Ectodermal cell (in vitro differentiated cells): ENCODE data around the gene KRTAP10-5.
"Not testable (repeated sequence)": the region's sequence is repeated elsewhere in the genome, so short reads cannot be mapped to it uniquely, and the experiment has no call there.

ENCODE experiments used
- H3K27ac ChIP-seq: 2 replicates; pipeline ENCODE4 v1.7.0; 2013; ENCODE audit warnings: mild to moderate bottlenecking, low read depth, low read length; ENCODE audit not compliant: insufficient read depth, poor library complexity, severe bottlenecking
- H3K27me3 ChIP-seq: 2 replicates; pipeline ENCODE4 v1.7.0; 2013; ENCODE audit warnings: mild to moderate bottlenecking, low read length; ENCODE audit not compliant: insufficient read depth, control insufficient read depth, poor library complexity, severe bottlenecking
- H3K36me3 ChIP-seq: one replicate; pipeline ENCODE4 v1.7.0; 2013; ENCODE audit warnings: low read length; ENCODE audit not compliant: control insufficient read depth, insufficient read depth
- H3K4me1 ChIP-seq: one replicate; pipeline ENCODE4 v1.7.0; 2013; ENCODE audit warnings: low read length; ENCODE audit not compliant: control insufficient read depth, insufficient read depth
- H3K4me3 ChIP-seq: 2 replicates; pipeline ENCODE4 v1.7.0; 2013; ENCODE audit warnings: low read depth, low read length, control low read depth; ENCODE audit not compliant: insufficient read depth
- H3K9me3 ChIP-seq: 2 replicates; pipeline ENCODE4 v1.7.0; 2013; ENCODE audit warnings: mild to moderate bottlenecking, low read length, moderate library complexity; ENCODE audit not compliant: control insufficient read depth
- WGBS, 2 experiments: methylation state at CpG; one replicate each; pipeline ENCODE4 v1.1.7; 2013; ENCODE audit warnings: missing lambda C conversion rate in 2 of 2; 5-methylcytosine and 5-hydroxymethylcytosine counted together

The KRTAP10-5 gene

DNA sequence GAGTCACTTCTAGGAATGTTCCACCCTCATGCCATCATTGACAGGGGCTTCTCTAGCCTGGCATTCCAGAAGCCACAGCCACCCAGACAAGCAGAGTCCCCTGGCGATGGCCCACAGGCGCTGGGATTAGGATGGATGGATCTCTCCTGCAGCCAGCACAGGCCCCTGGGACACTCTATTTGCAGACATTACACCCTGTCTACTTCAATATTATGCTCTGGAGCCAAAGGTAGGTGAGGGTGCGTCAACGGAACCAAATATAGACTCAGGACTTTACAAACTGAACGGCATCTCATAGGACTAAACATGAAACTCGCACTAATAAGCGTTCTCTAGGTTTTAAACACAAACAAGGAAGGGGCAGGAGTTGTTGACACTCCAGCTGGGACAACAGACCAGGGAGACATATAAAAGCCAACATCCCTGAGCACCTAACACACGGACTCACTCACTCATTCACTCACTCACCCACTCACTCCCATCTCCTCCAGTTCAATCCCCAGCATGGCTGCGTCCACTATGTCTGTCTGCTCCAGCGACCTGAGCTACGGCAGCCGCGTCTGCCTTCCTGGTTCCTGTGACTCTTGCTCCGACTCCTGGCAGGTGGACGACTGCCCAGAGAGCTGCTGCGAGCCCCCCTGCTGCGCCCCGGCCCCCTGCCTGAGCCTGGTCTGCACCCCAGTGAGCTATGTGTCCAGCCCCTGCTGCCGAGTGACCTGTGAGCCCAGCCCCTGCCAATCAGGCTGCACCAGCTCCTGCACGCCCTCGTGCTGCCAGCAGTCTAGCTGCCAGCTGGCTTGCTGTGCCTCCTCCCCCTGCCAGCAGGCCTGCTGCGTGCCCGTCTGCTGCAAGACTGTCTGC lies 19.9 kb upstream of the KRTAP10-5 start, which contains the start of gene KRTAP10-7:
Gene KRTAP10-7 (plus strand): TSS at position 480 of the 861 bp plus-strand sequence. CDS start 25 bp downstream, at position 505.
- not testable (repeated sequence) for H3K4me3 ChIP-seq, H3K4me1 ChIP-seq, H3K27ac ChIP-seq, H3K27me3 ChIP-seq, H3K36me3 ChIP-seq, H3K9me3 ChIP-seq
- WGBS, 2 experiments: 89 to 90% methylated on average over 23 of the region's 23 CpGs

- Histone ChIP-seq H3K27ac (no peak overlapping the region), H3K27me3 (no peaks in the 10 kb centered on the region), H3K9me3 (no peaks in the 10 kb centered on the region), H3K4me1 (no peaks in the 10 kb centered on the region), H3K4me3 (no peak overlapping the region), H3K36me3 (no peaks in the 10 kb centered on the region)
- WGBS, 2 experiments: 82 to 85% methylated on average over 8 of the region's 8 CpGs
These were observed 19.0 kb upstream of the KRTAP10-5 start for GRCh38 chr21:44599264-44600029.

DNA sequence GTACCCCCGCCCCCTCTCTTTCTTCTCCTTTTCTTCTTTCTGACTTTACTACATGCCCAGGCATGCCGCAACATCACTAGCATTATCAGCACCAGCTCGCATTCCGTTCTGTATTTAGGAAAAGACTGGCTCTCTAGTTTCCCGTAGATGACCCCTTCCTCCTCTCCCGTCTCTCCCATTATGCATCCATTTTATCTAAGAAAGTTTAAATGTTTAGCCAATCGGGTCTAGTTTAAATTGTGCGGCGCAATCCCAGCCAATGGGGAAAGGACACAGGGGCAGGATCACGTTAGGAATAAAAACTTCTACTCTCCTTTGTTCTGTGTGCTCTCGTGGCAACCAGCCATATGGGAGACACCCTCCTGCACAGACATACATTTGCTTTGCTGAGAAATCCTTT lies 17.7 kb upstream of the KRTAP10-5 start:
- Histone ChIP-seq H3K4me3 (no peak overlapping the region), H3K4me1 (peaks cover 4% of the 10 kb centered on the region), H3K27ac (peak overlapping the region; percentile 76), H3K9me3 (no peaks in the 10 kb centered on the region), H3K36me3 (no peaks in the 10 kb centered on the region), H3K27me3 (no peaks in the 10 kb centered on the region)
- 60 to 62% methylated on average over 11 of the region's 11 CpGs for WGBS, 2 experiments

DNA sequence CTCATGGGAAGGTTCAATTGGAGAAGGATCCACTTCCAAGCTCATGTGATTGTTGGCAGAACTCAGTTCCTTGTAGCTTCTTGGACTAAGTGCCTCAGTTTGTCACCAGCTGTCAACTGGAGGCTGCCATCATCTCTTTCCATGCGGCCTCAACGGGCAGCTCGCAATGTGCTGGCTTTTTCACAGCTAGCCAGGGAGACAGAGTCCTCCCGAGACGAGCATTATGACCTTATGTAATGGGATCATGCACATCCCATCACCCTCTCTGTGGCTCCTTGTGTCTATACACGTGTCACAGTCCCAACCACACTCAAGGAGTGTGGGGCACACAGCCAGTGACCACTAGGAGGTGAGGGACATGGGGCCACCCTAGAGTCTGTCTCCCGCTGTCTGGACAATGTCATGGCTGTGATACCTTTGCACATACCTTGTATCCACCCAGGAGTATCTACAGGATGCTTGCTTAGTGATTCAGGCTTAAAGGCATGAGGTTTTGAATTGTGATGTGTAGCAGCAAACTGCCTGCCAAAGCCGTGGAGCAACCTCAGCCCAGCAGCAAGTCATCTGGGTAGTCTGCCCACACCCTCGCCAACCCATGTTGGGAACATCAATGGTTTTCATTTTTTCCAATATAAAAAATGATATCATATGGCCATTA lies 15.8 kb upstream of the KRTAP10-5 start:
- Histone ChIP-seq H3K4me1 (peaks cover 12% of the 10 kb centered on the region), H3K27ac (no peak overlapping the region), H3K36me3 (no peaks in the 10 kb centered on the region), H3K4me3 (no peak overlapping the region), H3K27me3 (no peaks in the 10 kb centered on the region), H3K9me3 (no peaks in the 10 kb centered on the region)
- 94 to 95% methylated on average over 9 of the region's 9 CpGs for WGBS, 2 experiments

DNA sequence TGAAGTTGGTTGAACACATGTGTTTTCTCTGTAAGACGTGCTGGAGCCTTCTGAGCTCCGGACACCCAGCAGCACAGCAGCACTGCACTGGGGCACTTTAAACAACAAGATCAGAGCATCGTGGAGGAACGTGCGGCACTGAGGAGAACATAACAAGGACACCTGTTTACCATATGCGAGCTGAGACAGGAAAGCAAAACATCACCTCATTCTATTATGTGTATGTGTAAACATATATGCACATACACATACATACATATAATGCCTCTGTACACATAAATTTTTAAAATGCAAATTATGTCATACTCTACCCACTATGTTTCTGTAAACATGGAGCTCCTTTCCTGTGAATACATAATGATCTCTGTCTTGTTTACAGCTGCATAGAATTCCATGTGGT lies 15.1 kb upstream of the KRTAP10-5 start:
- Histone ChIP-seq H3K4me1 (peaks cover 12% of the 10 kb centered on the region), H3K27me3 (no peaks in the 10 kb centered on the region), H3K4me3 (no peak overlapping the region), H3K27ac (no peak overlapping the region), H3K9me3 (no peaks in the 10 kb centered on the region), H3K36me3 (no peaks in the 10 kb centered on the region)
- 91 to 95% methylated on average over 5 to 6 of the region's 6 CpGs for WGBS, 2 experiments

DNA sequence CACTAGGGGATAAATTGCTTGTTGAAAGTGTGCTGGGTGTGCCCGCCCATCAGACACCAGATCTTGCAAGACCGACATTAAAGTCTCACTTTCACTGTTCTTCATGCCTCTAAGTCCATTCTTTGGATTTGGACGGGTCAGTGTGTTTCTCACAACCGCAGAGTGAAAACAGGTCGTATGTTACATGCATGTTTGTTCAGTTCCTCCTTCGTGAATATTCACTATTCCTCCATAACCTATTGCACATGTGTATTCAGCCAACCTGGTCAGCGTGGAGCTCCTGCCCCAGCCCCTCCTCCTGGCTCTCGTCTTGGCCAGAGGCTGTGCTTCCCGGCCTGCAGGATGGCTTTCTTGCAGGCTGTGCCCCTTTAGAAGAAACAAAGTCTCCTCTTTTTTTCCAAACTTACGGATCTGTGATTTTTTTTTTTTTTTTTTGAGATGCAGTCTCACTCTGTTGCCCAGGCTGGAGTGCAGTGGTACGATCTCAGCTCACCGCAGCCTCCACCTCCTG lies 14.1 kb upstream of the KRTAP10-5 start:
- Histone ChIP-seq H3K36me3 (no peaks in the 10 kb centered on the region), H3K27ac (no peak overlapping the region)
- 94 to 95% methylated on average over 11 to 12 of the region's 12 CpGs for WGBS, 2 experiments

DNA sequence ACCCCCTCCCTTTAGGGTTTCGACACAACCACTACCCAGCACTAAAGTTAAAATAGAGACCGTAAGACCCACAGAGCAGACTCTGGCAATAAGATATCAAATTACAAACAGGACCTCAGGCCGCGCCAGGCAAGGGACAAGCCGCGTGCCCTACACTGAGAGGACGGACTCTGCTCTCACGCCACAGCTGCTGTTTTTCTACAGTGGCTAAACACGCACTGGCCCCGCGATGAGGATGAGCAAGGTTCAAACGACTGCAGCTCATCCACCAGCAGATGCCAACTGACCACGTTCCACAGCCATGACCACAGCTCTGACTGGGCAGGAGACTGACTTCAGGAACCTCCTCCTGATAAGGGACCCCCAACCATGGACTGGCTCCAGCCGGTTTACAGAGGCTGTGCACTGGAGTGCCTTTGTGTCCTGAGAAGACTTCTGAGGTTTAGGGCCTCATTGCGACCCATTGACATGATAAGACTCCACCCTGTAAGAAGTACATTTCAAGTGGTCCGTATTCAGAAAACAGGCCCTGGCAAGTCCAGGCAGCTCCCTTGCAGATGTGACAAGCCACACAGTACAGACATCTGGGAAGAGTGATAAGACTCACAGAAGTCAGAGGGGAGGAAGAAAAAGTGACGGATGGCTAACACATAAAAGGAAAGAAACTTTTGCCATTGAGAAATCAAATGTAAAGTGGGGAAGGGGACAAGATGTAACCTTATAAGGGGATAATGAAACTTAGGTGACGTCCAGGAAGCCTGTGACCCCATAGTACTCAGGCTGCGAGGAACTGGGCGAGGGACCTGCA lies 13.4 kb upstream of the KRTAP10-5 start:
- 77 to 78% methylated on average over 20 of the region's 20 CpGs for WGBS, 2 experiments
- H3K4me3 ChIP-seq: no peak overlapping the region

More for the DNA sequence above, 14.1 kb upstream of the KRTAP10-5 start:
- no peak overlapping the region for H3K4me3 ChIP-seq
- no peaks in the 10 kb centered on the region for H3K27me3 ChIP-seq
- H3K4me1 ChIP-seq: peaks cover 12% of the 10 kb centered on the region
- no peaks in the 10 kb centered on the region for H3K9me3 ChIP-seq

GRCh38 chr21:44592446-44593311 lies 12.3 kb upstream of the KRTAP10-5 start, which contains the start of gene KRTAP10-6:
Gene KRTAP10-6 (minus strand): TSS chr21:44592505. CDS start chr21:44592484, 21 bp downstream.
- Histone ChIP-seq H3K9me3 (no peaks in the 10 kb centered on the region), H3K4me1 (peaks cover 12% of the 10 kb centered on the region), H3K27ac (no peak within 1 kb of the TSS), H3K4me3 (no peak within 1 kb of the TSS), H3K36me3 (no peaks in the 10 kb centered on the region), H3K27me3 (no peaks in the 10 kb centered on the region)
- WGBS, 2 experiments: 88% methylated on average over 33 of the region's 33 CpGs

More for the DNA sequence above, 13.4 kb upstream of the KRTAP10-5 start:
- no peaks in the 10 kb centered on the region for H3K36me3 ChIP-seq
- no peak overlapping the region for H3K27ac ChIP-seq
- no peaks in the 10 kb centered on the region for H3K27me3 ChIP-seq
- H3K4me1 ChIP-seq: peaks cover 12% of the 10 kb centered on the region
- no peaks in the 10 kb centered on the region for H3K9me3 ChIP-seq

DNA sequence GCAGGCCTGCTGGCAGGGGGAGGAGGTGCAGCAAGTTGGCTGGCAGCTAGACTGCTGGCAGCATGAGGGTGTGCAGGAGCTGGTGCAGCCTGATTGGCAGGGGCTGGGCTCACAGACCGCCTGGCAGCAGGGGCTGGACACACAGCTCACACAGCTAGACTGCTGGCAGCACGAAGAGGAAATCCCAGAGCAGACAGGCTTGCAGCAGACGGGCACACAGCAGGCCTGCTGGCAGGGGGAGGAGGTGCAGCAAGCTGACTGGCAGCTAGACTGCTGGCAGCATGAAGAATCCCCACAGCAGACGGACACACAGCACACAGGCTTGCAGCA lies 11.4 kb upstream of the KRTAP10-5 start:
- not testable (repeated sequence) for H3K27ac ChIP-seq, H3K36me3 ChIP-seq, H3K27me3 ChIP-seq, H3K4me3 ChIP-seq, H3K9me3 ChIP-seq
- peaks cover 12% of the 10 kb centered on the region for H3K4me1 ChIP-seq
- 96 to 100% methylated on average over 2 of the region's 4 CpGs for WGBS, 2 experiments
